Ovary (tissue), 9 donors: Measurements from ENCODE around the gene ASAH2. TPM values are rescaled to one million over a fixed set of nuclear protein-coding genes. Genes with fewer than 3 reads are reported as not detected.
"Not testable (repeated sequence)": the region's sequence is repeated elsewhere in the genome, so short reads cannot be mapped to it uniquely, and the experiment has no call there.

Source experiments
- DNase-seq, 5 donors: peaks; one replicate each; pipeline ENCODE4 v3.0.0-alpha.2; 2019 to 2020
- H3K27ac ChIP-seq, 2 donors: fragments of 200-600 bp; one replicate each; pipeline versions ENCODE4 v1.5.1 to v1.8.0; 2019 to 2022
- H3K27me3 ChIP-seq: fragments of 200-600 bp; one replicate; pipeline ENCODE4 v1.8.0; 2022
- H3K36me3 ChIP-seq: fragments of 200-600 bp; sonication (generic); one replicate; pipeline ENCODE4 v1.5.1; 2019
- H3K4me1 ChIP-seq: one replicate; pipeline ENCODE4 v1.8.1; 2013; ENCODE audit warnings: mild to moderate bottlenecking, moderate library complexity; ENCODE audit not compliant: insufficient read depth
- H3K4me3 ChIP-seq: fragments of 200-600 bp; sonication (generic); one replicate; pipeline ENCODE4 v1.5.1; 2017
- H3K9me3 ChIP-seq, 2 donors: fragments of 200-600 bp in 1 of 2; sonication (generic) in 1 of 2; one replicate each; pipeline versions ENCODE4 v1.5.1 to v1.8.1; 2013 to 2019; ENCODE audit warnings: mild to moderate bottlenecking in 1 of 2, moderate library complexity in 1 of 2
- CTCF ChIP-seq, 3 donors: fragments of 450-650 bp in 2 of 3; fragments of 200-600 bp in 1 of 3; IDR thresholded peaks; one replicate each; pipeline versions ENCODE4 v1.5.1 to v1.8.0; 2016 to 2022; ENCODE audit warnings: antibody characterized with exemption in 3 of 3, mild to moderate bottlenecking in 1 of 3
- EP300 ChIP-seq: sonication (generic); formaldehyde crosslinking; IDR thresholded peaks from one replicate; pipeline ENCODE4 v1.6.1; 2017; ENCODE audit warnings: antibody characterized with exemption
- POLR2A ChIP-seq: fragments of 450-650 bp; IDR thresholded peaks from one replicate; pipeline ENCODE4 v1.6.1; 2017; ENCODE audit warnings: antibody characterized with exemption, mild to moderate bottlenecking, moderate library complexity
- WGBS, 3 donors: extraction: QIAGEN DNeasy Blood & Tissue Kit in 1 of 3; methylation state at CpG; one replicate each; pipeline versions ENCODE4 v1.1.5 to v1.1.7; 2013 to 2017; 5-methylcytosine and 5-hydroxymethylcytosine counted together
- intact Hi-C, 4 donors: fragments of 100-400 bp; cut with DNase I; formaldehyde crosslinking; loops; one replicate each; pipeline versions ENCODE4 v1.11.0 to v1.15.1; 2022 to 2023
- polyA plus RNA-seq, 2 donors: library from polyadenylated mRNA; stranded (reverse); fragments of 200-250 nt in 1 of 2; fragments of 350-450 nt in 1 of 2; fragmentation: Illumina TruSeq in 1 of 2; extraction: RNeasy Lipid Tissue Mini Kit (QIAGEN cat#74804) in 1 of 2; gene quantifications; one replicate each; pipeline ENCODE4 v1.2.3, GENCODE V29; 2013 to 2014
- total RNA-seq, 7 donors: library from RNA; depleted of rRNA in 2 of 7; stranded (reverse); fragments of >200 nt in 2 of 7; fragmentation: NEBNext Ultra II Directional in 3 of 7; extraction: Animal tissue kit (Norgen Biotek cat#: 25700) in 3 of 7; gene quantifications; one replicate each; pipeline versions ENCODE4 v1.1.0 to v1.2.4, GENCODE V29; 2016 to 2023
- donor health status: DM: no; HTN: no; CAD: no; lungs with moderate emphysema.
- donor health status: DM: no; HTN: no; CAD: no.
- donor health status: Bipolar disorder and iron deficiency.
- donor health status: DM: yes; HTN: yes; CAD: no.
- donor health status: DM: no; HTN: no; CAD: no.
- donor health status: DM: yes; HTN: yes; CAD: no.

Gene ASAH2
- total and polyA plus RNA-seq, 9 donors: 0.48 to 4.1 (median 1.3) TPM

GRCh38 chr10:50279489-50279888 is 28.2 kb upstream of the ASAH2 start:
- Histone ChIP-seq H3K4me3 (no peak overlapping the region), H3K4me1 (no peaks in the 10 kb centered on the region), H3K36me3 (no peaks in the 10 kb centered on the region), H3K27ac (no peak overlapping the region), H3K27me3 (no peaks in the 10 kb centered on the region), H3K9me3 (no peaks in the 10 kb centered on the region)
- WGBS, 3 donors: 26 to 36% (median 34%) methylated on average over 5 of the region's 5 CpGs
- intact Hi-C loops: no loop called here
- no peak for DNase-seq
- TF ChIP-seq CTCF (IDR thresholded peaks at IDR 0.05) (no peak), POLR2A (no peak), EP300 (no peak)

GRCh38 chr10:50275650-50276235 is 24.4 kb upstream of the ASAH2 start:
- peak in 2 of 5 donors; percentile 27 to 32 for DNase-seq
- no peak overlapping the region for H3K4me3 ChIP-seq
- no peak overlapping the region for H3K27ac ChIP-seq
- intact Hi-C loops: no loop called here
- 50 to 64% (median 63%) methylated on average over 3 of the region's 3 CpGs for WGBS, 3 donors
- TF ChIP-seq POLR2A (no peak), CTCF (IDR thresholded peaks at IDR 0.05) (no peak), EP300 (no peak)
- no peaks in the 10 kb centered on the region for H3K4me1 ChIP-seq
- H3K36me3 ChIP-seq: no peaks in the 10 kb centered on the region
- H3K9me3 ChIP-seq: no peaks in the 10 kb centered on the region
- H3K27me3 ChIP-seq: no peaks in the 10 kb centered on the region

- DNase-seq: no peak
- no peak overlapping the region for H3K4me3 ChIP-seq
These were observed 21.2 kb upstream of the ASAH2 start for GRCh38 chr10:50272531-50272930.

GRCh38 chr10:50271564-50272250 is 20.4 kb upstream of the ASAH2 start:
- no peak for TF ChIP-seq POLR2A
- no peak for TF ChIP-seq EP300
- no peak for TF ChIP-seq CTCF (IDR thresholded peaks at IDR 0.05)
- intact Hi-C loops: no loop called here
- WGBS, 3 donors: 79 to 81% (median 79%) methylated on average over 3 of the region's 3 CpGs
- no peaks in the 10 kb centered on the region for H3K27me3 ChIP-seq
- no peak overlapping the region for H3K4me3 ChIP-seq
- no peaks in the 10 kb centered on the region for H3K36me3 ChIP-seq
- H3K4me1 ChIP-seq: no peaks in the 10 kb centered on the region
- no peak for DNase-seq
- no peaks in the 10 kb centered on the region for H3K9me3 ChIP-seq
- no peak overlapping the region for H3K27ac ChIP-seq

More at GRCh38 chr10:50272531-50272930, 21.2 kb upstream of the ASAH2 start:
- Histone ChIP-seq H3K27me3 (no peaks in the 10 kb centered on the region), H3K36me3 (no peaks in the 10 kb centered on the region), H3K9me3 (no peaks in the 10 kb centered on the region), H3K27ac (no peak overlapping the region), H3K4me1 (no peaks in the 10 kb centered on the region)
- TF ChIP-seq CTCF (IDR thresholded peaks at IDR 0.05): no peak
- TF ChIP-seq POLR2A: no peak
- no peak for TF ChIP-seq EP300
- 91 to 94% (median 91%) methylated on average over 7 of the region's 7 CpGs for WGBS, 3 donors
- intact Hi-C loops: no loop called here

GRCh38 chr10:50267877-50268276 is 16.6 kb upstream of the ASAH2 start:
- H3K4me3 ChIP-seq, H3K9me3 ChIP-seq, H3K36me3 ChIP-seq, DNase-seq, H3K27ac ChIP-seq, H3K27me3 ChIP-seq, H3K4me1 ChIP-seq, intact Hi-C loops: not testable (repeated sequence)
- 89 to 97% (median 94%) methylated on average over 3 of the region's 3 CpGs for WGBS, 3 donors

GRCh38 chr10:50262625-50263024 is 11.3 kb upstream of the ASAH2 start:
- H3K27ac ChIP-seq, DNase-seq, H3K9me3 ChIP-seq, H3K27me3 ChIP-seq, intact Hi-C loops, H3K36me3 ChIP-seq, H3K4me1 ChIP-seq, H3K4me3 ChIP-seq: not testable (repeated sequence)
- WGBS, 3 donors: 81 to 90% (median 86%) methylated on average over 10 of the region's 10 CpGs
